Heart left ventricle (tissue), 13 donors: Measurements from ENCODE around the gene MYO16.

Source experiments
- POLR2A ChIP-seq, 2 donors: fragments of 450-650 bp; IDR thresholded peaks; one replicate each; pipeline ENCODE4 v1.6.1; 2017; ENCODE audit warnings: antibody characterized with exemption in 2 of 2, mild to moderate bottlenecking in 2 of 2, moderate library complexity in 2 of 2
- TF ChIP-seq, protein P1 (sequence below), 12 donors: fragments of 200-600 bp; sonication (generic) in 4 of 12; IDR thresholded peaks; one replicate each; pipeline versions ENCODE4 v1.5.0 to v1.8.0; 2018 to 2022; ENCODE audit warnings: antibody characterized with exemption in 12 of 12, mild to moderate bottlenecking in 5 of 12
- donor health status: ischemic (EF 13 %, LVEDD 7.1; RV severe dilation, severe dysfunction).
- donor health status: DM: no; HTN: yes; CAD: no.
- donor health status: DM: no; HTN: no; CAD: no.
- donor health status: ischemic (EF 25% LVEDD 6.9; RV normal size, moderate dysfunction).
- donor health status: ischemic (EF 25% LVEDD 5.7; RV mildly dilated, moderate dysfunction).
- donor health status: ischemic (EF 35%, LVEDD 5.7; RV mildly dilated, moderate dysfunction).
- donor health status: nonischemic (EF 11% LVEDD 7.7; RV severe dilation, severe dysfunction).
- donor health status: DM: yes; HTN: yes; CAD: no.
- donor health status: PGD.
- donor health status: ischemic (EF 29% LVEDD 5.4; RV normal size, mild dysfunction).
- donor health status: nonischemic (EF 23%, LVEDD 6.1; RV moderate dilation, normal function).

DNA sequence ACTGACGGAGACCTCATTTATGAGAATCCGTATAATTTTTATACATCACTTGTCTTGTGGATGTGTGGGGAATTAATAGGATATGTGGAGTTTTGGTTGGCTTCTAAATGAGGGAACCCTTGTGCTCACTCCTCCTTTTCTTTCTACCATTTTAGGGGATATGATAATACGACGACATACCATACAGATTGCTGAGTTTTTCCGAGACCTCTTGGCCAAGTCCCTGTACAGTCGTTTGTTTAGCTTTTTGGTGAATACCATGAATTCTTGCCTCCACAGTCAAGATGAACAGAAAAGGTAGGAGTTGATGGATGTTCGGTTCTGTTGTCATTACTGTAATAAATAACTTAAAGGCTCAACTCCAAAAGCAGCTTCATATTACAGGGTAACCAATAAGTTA lies 335.2 kb downstream of the MYO16 start:
- no peak for TF ChIP-seq POLR2A (IDR thresholded peaks at IDR 0.05)
- TF ChIP-seq, protein P1, sequence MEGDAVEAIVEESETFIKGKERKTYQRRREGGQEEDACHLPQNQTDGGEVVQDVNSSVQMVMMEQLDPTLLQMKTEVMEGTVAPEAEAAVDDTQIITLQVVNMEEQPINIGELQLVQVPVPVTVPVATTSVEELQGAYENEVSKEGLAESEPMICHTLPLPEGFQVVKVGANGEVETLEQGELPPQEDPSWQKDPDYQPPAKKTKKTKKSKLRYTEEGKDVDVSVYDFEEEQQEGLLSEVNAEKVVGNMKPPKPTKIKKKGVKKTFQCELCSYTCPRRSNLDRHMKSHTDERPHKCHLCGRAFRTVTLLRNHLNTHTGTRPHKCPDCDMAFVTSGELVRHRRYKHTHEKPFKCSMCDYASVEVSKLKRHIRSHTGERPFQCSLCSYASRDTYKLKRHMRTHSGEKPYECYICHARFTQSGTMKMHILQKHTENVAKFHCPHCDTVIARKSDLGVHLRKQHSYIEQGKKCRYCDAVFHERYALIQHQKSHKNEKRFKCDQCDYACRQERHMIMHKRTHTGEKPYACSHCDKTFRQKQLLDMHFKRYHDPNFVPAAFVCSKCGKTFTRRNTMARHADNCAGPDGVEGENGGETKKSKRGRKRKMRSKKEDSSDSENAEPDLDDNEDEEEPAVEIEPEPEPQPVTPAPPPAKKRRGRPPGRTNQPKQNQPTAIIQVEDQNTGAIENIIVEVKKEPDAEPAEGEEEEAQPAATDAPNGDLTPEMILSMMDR (IDR thresholded peaks at IDR 0.05) = no peak
